ENCODE data around the gene EFCAB5. TPM values are rescaled to one million over a fixed set of nuclear protein-coding genes. Genes with fewer than 3 reads are reported as not detected.
A peak's percentile ranks its signal among the peaks of the same experiment; 100 is the strongest.
"Not testable (repeated sequence)": the region's sequence is repeated elsewhere in the genome, so short reads cannot be mapped to it uniquely, and the experiment has no call there.

EFCAB5 gene
- total RNA-seq, 4 donors from 2014 or later: 0.17 to 0.78 TPM; not detected in 2

DNA sequence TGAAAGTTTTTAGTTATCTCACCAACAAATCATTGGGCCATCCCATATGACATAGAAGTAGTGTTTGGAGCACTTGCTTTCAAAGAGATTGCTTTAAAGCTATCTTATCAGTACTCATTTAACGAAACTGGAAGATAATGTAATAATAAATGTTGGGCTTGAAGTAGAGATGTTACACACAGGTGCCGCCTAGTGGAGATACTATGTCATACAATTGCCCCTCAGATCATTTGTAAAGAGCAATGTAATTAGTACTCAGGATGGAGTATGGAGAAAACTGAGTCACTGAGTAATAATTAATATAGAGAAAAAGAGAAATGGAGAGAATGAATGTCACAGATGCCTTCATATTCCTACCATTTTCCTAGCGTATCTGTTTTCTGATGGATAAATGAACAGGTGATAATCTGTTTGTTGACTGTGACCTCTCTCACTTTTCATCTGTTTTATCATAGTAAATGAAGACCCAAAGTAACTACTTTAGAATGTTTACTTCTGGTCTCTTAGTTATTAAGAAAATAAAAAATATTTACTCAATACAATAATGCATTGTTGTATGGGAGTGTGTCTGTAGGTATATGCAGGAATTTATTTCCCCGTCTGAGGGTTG lies 80.4 kb downstream of the EFCAB5 start:
- intact Hi-C loops (cut with DNase I): no loop called here

DNA sequence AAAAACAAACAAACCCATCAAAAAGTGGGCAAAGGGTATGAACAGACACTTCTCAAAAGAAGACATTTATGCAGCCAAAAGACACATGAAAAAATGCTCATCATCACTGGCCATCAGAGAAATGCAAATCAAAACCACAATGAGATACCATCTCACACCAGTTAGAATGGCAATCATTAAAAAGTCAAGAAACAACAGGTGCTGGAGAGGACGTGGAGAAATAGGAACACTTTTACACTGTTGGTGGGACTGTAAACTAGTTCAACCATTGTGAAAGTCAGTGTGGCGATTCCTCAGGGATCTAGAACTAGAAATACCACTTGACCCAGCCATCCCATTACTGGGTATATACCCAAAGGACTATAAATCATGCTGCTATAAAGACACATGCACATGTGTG lies 83.9 kb downstream of the EFCAB5 start:
- H3K27me3 ChIP-seq; H3K9me3 ChIP-seq; H3K27ac ChIP-seq (replicated peaks in 1 of 4); H3K36me3 ChIP-seq; H3K4me1 ChIP-seq; intact Hi-C loops (cut with DNase I); H3K4me3 ChIP-seq; DNase-seq (ENCODE audit: extremely low spot score): not testable (repeated sequence)
- 100% methylated on average over 1 of the region's 2 CpGs for WGBS

More for the DNA sequence above, 80.4 kb downstream of the EFCAB5 start:
- WGBS: 23% methylated on average over 4 of the region's 4 CpGs
- peaks cover 0 to 2% (median 0%) of the 10 kb centered on the region in 4 donors for H3K4me1 ChIP-seq
- no peaks in the 10 kb centered on the region for H3K9me3 ChIP-seq
- no peak for DNase-seq (ENCODE audit: extremely low spot score)
- no peaks in the 10 kb centered on the region for H3K27me3 ChIP-seq
- no peak overlapping the region for H3K27ac ChIP-seq (replicated peaks in 1 of 4)
- H3K4me3 ChIP-seq: no peak overlapping the region
- no peak for TF ChIP-seq EP300 (IDR thresholded peaks at IDR 0.05)
- TF ChIP-seq, protein P1, sequence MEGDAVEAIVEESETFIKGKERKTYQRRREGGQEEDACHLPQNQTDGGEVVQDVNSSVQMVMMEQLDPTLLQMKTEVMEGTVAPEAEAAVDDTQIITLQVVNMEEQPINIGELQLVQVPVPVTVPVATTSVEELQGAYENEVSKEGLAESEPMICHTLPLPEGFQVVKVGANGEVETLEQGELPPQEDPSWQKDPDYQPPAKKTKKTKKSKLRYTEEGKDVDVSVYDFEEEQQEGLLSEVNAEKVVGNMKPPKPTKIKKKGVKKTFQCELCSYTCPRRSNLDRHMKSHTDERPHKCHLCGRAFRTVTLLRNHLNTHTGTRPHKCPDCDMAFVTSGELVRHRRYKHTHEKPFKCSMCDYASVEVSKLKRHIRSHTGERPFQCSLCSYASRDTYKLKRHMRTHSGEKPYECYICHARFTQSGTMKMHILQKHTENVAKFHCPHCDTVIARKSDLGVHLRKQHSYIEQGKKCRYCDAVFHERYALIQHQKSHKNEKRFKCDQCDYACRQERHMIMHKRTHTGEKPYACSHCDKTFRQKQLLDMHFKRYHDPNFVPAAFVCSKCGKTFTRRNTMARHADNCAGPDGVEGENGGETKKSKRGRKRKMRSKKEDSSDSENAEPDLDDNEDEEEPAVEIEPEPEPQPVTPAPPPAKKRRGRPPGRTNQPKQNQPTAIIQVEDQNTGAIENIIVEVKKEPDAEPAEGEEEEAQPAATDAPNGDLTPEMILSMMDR (IDR thresholded peaks at IDR 0.05): peak; percentile 57 to 85 (median 68)
- H3K36me3 ChIP-seq: no peaks in the 10 kb centered on the region

DNA sequence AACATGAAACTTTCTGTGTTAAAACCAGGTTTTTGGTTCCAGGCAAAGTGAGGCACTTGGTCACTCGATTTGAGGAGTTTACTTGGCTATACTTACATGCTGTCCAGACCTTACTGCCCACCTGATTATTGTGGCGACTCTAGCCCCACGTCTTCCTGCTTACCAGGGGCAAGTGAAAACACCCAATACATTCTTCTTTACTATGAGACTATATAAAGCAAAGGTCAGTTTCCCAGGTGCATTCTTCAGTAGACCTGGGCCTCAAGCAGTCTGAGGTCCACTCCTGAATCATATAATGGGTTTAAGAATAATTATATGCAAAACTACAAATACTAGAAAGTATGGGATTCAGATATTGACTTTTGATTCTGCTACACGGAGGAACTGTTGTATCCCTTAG lies 86.2 kb downstream of the EFCAB5 start:
- no peaks in the 10 kb centered on the region for H3K4me1 ChIP-seq
- no peaks in the 10 kb centered on the region for H3K9me3 ChIP-seq
- no peak overlapping the region for H3K4me3 ChIP-seq
- H3K27ac ChIP-seq (replicated peaks in 1 of 4): no peak overlapping the region
- DNase-seq (ENCODE audit: extremely low spot score): no peak
- intact Hi-C loops (cut with DNase I): no loop called here
- no peak for TF ChIP-seq POLR2A (IDR thresholded peaks at IDR 0.05; ENCODE audit: low read depth)
- TF ChIP-seq, protein P1 (IDR thresholded peaks at IDR 0.05): no peak
- no peak for TF ChIP-seq POLR2AphosphoS5 (IDR thresholded peaks at IDR 0.05)
- TF ChIP-seq EP300 (IDR thresholded peaks at IDR 0.05): no peak
- H3K27me3 ChIP-seq: no peaks in the 10 kb centered on the region
- no peaks in the 10 kb centered on the region for H3K36me3 ChIP-seq
- 76% methylated on average over 4 of the region's 4 CpGs for WGBS

DNA sequence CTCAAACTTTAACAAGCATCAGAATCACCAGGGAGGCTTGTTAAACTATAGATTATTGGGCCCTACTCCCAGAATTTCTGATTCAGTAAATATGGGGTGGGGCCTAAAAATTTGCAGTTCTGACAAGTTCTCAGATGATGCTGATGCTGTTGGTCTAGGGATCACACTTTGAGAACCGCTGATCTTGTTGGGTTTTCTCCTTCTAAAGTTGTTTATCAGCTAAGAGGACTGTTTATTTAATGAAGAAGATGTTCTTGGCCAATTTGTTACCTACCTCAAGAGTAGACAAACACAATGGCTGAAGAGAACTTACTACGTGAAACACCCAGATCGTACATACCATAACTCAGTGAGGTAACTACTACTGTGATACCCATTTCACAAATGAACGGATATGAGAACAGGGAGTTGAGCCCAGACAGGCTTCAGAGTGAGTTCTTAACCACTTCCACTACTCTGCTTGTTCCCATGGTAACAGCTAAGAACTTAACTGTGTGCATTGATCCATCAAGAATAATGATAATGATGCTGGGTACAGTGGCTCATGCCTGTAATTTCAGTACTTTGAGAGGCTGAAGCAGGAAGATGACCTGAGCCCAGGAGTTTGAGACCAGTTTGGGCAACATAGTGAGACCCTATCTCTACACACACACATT lies 89.9 kb downstream of the EFCAB5 start:
- no peak overlapping the region for H3K27ac ChIP-seq (replicated peaks in 1 of 4)
- no peaks in the 10 kb centered on the region for H3K4me1 ChIP-seq
- no peak for TF ChIP-seq POLR2A (IDR thresholded peaks at IDR 0.05; ENCODE audit: low read depth)
- no peak for TF ChIP-seq EP300 (IDR thresholded peaks at IDR 0.05)
- TF ChIP-seq, protein P1 (IDR thresholded peaks at IDR 0.05): no peak
- TF ChIP-seq POLR2AphosphoS5 (IDR thresholded peaks at IDR 0.05): no peak
- intact Hi-C loops (cut with DNase I): no loop called here
- no peaks in the 10 kb centered on the region for H3K27me3 ChIP-seq
- 92% methylated on average over 4 of the region's 4 CpGs for WGBS
- H3K4me3 ChIP-seq: no peak overlapping the region
- H3K36me3 ChIP-seq: no peaks in the 10 kb centered on the region
- no peak for DNase-seq (ENCODE audit: extremely low spot score)
- no peaks in the 10 kb centered on the region for H3K9me3 ChIP-seq

DNA sequence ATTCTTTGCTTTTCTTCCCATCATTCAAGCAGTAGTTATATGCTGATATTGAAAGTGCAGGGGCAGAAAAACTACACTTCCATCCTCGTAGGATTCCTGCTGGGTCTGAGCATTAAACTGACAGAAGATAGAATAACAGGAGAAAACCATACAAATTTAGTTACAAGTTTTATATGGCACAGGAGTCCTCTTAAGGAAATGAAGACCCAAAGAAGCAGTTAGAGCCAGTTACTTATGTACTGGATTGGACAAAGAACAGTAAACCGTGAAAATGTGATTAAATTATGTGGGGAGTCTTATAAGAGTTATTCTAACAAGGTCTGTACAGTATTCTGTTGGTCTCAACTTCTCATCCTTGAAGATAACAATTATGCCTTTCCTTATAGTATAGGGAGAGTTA lies 93.9 kb downstream of the EFCAB5 start:
- 66% methylated on average over 2 of the region's 2 CpGs for WGBS
- Histone ChIP-seq H3K27ac (replicated peaks in 1 of 4) (no peak overlapping the region), H3K4me1 (no peaks in the 10 kb centered on the region), H3K4me3 (no peak overlapping the region), H3K9me3 (no peaks in the 10 kb centered on the region), H3K36me3 (no peaks in the 10 kb centered on the region), H3K27me3 (no peaks in the 10 kb centered on the region)
- TF ChIP-seq EP300 (IDR thresholded peaks at IDR 0.05) (no peak), POLR2A (IDR thresholded peaks at IDR 0.05; ENCODE audit: low read depth) (no peak), POLR2AphosphoS5 (IDR thresholded peaks at IDR 0.05) (no peak)
- TF ChIP-seq, protein P1 (IDR thresholded peaks at IDR 0.05): no peak
- no peak for DNase-seq (ENCODE audit: extremely low spot score)
- intact Hi-C loops (cut with DNase I): no loop called here

DNA sequence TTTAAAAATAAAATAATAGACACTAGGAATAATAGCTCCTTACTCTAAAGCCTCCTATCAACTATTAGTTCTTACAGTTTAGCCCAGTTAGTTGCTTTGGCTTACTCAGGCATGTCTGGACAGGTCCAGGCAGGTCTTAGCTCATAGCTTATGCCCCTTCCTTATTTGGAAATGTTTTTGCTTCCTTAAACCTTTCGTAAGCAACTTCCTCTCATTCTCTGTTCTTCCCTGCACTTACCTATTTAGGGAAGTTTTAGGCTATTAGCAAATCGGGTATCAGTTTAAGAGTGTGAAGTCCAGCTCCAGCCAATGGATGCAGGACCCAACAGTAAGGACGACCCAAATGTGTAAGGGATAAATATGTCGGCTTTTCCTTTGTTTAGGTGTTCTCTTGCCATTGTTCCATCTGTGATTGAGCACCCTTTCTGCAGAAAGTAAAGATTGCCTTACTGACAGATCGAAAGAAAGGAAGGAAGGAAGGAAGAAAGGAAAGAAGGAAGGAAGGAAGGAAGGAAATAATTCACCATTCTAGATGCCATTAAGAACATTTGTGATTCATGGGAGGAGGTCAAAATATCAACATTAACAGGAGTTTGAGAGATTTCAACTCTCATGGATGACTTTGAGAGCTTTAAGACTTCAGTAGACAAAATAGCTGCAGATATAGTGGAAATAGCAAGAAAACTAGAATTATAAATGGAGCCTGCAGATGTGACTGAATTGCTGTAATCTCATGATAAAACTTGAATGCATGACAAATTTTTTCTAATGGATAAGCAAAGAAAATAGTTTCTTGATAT lies 99.5 kb downstream of the EFCAB5 start:
- WGBS: 66% methylated on average over 5 of the region's 5 CpGs
- H3K9me3 ChIP-seq; H3K4me1 ChIP-seq; H3K27me3 ChIP-seq; H3K4me3 ChIP-seq; H3K27ac ChIP-seq (replicated peaks in 1 of 4); H3K36me3 ChIP-seq; intact Hi-C loops (cut with DNase I); DNase-seq (ENCODE audit: extremely low spot score): not testable (repeated sequence)

Measured in esophagus muscularis mucosa (tissue), 4 donors.